GM19099 (cell line): ENCODE measurements around the gene NFIX.

ENCODE experiments used
- POLR2A ChIP-seq: IDR thresholded peaks from 3 replicates; pipeline ENCODE4 v1.6.1; 2011; ENCODE audit warnings: low read depth; ENCODE audit not compliant: insufficient read length; ENCODE audit errors: extremely low read depth

Gene NFIX

DNA sequence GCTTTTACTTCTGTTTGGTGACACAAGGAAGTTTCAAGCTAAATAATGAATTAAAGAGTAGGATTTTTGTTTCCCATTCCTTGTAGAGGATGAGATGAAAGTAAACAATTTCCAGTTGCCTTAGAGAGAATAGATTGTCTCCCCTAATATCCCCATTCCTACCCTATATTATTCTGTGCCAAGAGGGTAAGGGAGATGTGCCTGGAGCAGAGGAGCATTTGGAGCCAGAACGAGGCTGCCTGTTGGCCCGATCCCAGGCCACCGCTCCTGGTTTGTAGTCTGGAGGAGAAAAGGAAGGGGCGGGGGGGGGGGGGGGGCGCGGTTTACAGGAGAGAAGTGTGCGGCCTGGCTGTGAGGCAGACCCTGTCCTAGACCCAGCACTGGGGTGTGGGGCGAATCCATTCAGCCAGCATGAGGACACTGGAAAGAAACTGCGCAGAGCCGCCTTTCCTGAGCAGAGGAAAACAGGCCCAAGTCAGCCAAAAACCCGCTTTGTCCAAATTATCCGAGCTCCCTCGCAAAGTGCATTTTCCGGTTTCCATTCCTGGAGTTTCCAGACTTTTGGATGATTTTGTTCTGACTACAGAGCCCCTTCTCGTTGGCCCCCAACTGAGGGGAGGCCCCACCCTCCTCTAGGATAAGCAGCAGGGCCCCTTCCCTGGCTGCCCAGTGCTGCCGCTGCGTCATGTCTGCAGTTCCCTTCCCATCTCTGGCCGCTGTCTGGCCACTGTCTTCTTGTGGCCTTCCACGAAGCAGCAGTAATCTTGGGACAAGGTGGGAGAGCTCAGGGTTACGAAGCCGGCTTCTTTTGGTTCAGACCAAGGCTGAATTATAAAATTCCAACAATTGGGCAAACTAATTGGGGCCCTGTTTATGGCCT lies 23.0 kb downstream of the NFIX start:
- no peak for TF ChIP-seq POLR2A

DNA sequence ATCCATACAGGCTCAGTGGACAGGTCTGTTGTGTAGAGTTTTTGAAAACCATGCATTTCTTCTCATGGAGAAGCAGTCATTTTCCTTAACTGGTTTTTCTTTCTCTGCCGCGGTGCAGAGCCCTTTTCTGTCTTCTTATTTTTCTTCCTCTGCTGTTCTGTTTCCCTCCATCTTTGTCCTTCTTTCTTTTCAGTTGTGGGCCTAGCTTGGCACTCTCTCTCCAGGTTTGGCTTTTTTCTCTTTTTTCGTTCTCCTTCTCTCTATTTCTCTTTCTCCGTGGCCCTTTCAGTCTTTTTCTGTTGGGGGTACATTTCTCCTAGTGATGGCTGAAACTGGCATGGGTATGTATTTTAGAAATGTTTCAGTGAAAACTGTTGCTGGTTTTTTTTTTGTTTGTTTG lies 24.1 kb downstream of the NFIX start:
- TF ChIP-seq POLR2A: no peak

DNA sequence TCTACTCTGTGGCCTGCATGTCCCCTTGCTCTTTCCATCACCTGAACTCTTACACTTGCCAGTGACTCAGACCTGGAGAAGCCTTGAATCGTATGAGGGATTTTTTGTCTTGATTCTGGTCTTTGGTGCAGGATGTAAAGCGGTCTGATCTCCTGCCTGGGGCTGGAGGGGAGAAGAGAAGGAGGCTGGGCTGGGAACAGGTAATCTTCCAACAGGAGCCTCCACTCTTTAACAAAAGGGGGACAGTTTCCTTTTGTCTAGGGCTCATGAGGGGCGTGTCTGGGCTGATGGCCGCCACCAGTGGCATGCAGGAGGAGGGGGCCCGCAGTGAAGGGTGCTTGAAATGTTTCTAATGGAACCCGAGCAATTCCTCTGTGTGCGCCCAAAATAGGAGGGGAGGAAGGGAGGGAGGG lies 24.7 kb downstream of the NFIX start:
- no peak for TF ChIP-seq POLR2A

- TF ChIP-seq POLR2A: no peak
Measured at GRCh38 chr19:13022111-13022858, 27.0 kb downstream of the NFIX start.

DNA sequence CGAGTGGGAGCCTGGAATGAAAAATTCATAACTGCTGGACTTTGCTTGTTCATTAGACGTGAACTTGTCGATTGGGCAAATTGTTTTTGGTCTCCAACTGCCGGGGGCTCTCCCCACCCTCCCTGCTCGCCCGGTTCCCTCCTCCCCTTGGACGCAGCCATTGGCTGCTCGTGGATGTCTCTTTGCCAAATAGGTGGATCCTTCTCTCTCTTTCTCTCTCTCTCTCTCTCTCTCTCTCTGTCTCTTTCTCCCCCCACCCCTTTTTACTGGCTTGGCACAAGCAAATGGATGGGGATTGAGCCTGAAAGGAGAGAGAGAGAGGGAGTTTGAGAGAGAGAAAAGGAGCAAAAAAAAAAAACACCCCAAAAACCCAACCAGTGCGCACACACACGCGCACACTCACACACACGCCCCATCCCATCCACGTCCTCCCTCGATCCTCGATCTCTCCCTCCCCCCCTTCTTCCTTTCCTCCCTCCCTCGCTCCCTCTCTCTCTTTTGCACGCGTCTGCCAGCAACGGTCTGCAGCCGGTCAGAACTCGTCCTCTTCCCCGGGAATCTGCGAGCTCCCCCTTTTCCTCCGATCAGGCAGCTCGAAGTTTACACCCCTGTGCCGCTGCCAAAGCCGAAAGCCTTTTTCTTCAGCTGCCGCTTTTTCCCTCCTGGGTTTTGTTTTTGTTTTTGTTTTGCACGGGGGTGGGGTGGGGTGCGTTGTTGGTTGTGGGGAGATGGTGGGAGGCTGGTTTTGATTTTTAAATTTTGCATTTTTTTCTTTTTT lies 27.8 kb downstream of the NFIX start:
- TF ChIP-seq POLR2A: no peak

- no peak for TF ChIP-seq POLR2A
Measured at GRCh38 chr19:13023656-13024055, 28.4 kb downstream of the NFIX start.

DNA sequence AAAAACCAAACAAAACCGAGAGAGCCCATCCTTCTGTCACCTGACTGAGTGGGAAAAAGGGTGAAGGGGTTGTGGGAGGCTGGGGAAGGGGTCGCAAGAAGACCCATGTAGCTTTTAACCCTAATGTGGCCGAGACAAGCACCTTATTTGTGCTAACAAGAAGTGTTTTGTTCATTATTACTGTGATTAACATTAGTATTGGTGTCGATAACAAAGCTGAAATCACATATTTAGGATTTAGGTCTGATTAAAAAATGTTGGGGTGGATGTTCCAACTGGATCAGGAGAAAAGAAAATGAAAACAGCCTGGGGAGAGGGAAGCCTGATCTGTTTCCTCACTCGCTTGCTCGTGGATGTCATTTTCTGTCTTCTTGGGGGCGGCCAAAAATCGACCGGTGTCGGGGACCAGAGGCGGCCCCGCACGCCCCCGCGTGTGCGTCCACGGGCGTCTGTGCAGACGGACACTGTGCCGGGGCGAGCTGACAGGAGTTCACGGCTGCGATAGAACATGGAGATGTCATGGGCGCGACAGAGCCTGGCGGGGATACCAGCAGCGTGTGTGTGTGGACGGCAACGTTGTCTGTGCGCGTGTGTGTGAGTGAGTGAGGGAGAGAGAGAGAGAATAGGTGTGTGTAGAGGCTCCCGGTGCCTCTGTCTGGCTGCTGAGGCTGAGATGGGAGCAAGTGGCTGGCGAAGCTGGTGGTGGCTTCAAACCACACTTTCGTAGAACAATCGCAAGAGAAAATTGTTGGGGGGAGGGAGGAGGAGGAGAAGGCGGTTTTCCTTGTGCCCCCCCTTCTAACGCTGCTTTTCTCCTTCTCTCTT lies 29.1 kb downstream of the NFIX start:
- TF ChIP-seq POLR2A: no peak

GRCh38 chr19:13024951-13025697 lies 29.8 kb downstream of the NFIX start:
- TF ChIP-seq POLR2A: no peak

GRCh38 chr19:13025819-13026456 lies 30.7 kb downstream of the NFIX start:
- TF ChIP-seq POLR2A: no peak

GRCh38 chr19:13026462-13027370 lies 31.4 kb downstream of the NFIX start:
- no peak for TF ChIP-seq POLR2A

GRCh38 chr19:13027557-13027956 lies 32.3 kb downstream of the NFIX start:
- TF ChIP-seq POLR2A: no peak

DNA sequence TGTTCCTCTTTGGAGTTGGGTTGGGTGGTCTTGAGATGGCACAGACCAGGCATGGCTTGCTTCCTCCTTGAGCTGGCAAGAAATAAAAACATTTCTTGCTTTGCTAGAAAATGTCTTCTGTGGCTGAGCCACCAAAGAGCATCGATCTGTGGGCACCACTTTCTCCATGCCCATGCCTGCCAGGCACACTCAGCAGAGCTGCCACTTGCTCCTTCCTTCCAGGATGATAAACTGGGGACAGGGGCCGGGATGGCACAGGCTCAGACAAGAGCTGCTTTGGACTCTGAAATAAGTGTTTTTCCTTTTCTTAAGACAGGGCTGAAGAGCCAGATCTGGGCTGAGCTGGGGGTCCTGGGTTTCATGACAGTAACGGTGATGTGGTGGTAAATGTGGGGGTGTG lies 32.8 kb downstream of the NFIX start:
- TF ChIP-seq POLR2A: no peak
